Renal cortex interstitium (tissue), 3 donors: ENCODE measurements around the gene CLCN1. TPM values are rescaled to one million over a fixed set of nuclear protein-coding genes. Genes with fewer than 3 reads are reported as not detected.

Source experiments
- polyA plus RNA-seq, 3 donors: library from polyadenylated mRNA; unstranded; fragments of 120-200 nt; gene quantifications; one replicate each; pipeline ENCODE4 v1.2.1, GENCODE V29; 2013; ENCODE audit not compliant: insufficient read length in 3 of 3

CLCN1 gene
- polyA plus RNA-seq, 3 donors, result 0.15 to 0.23 (median 0.20) TPM

Other genes starting within 250 kb of the CLCN1 start
- gene PIP, start 184.0 kb upstream of the CLCN1 start, polyA plus RNA-seq, result not detected
- gene TAS2R39, start 132.7 kb upstream of the CLCN1 start, polyA plus RNA-seq, result not detected
- not detected for gene TAS2R40, start 94.1 kb upstream of the CLCN1 start, polyA plus RNA-seq
- 100 to 1,000 TPM; 182 to 219 (median 191) TPM for gene GSTK1, start 52.7 kb upstream of the CLCN1 start, polyA plus RNA-seq
- gene TMEM139, start 31.2 kb upstream of the CLCN1 start, polyA plus RNA-seq, result 10 to 100 TPM; 48.7 to 58.1 (median 55.9) TPM
- gene CASP2, start 27.8 kb upstream of the CLCN1 start, polyA plus RNA-seq, result 10 to 100 TPM; 47.5 to 58.4 (median 53.1) TPM
- gene FAM131B, start 46.6 kb downstream of the CLCN1 start, polyA plus RNA-seq, result 1 to 10 TPM; 2.6 to 2.7 (median 2.6) TPM
- gene ZYX, start 65.2 kb downstream of the CLCN1 start, polyA plus RNA-seq, result 10 to 100 TPM; 70.1 to 96.0 (median 92.8) TPM
- gene EPHA1, start 92.7 kb downstream of the CLCN1 start, polyA plus RNA-seq, result 10 to 100 TPM; 18.3 to 19.6 (median 18.9) TPM
- gene TAS2R60, start 127.3 kb downstream of the CLCN1 start, polyA plus RNA-seq, result not detected
- gene TAS2R41, start 161.8 kb downstream of the CLCN1 start, polyA plus RNA-seq, result not detected